Amygdala (tissue), 56 donors: Measurements from ENCODE around the gene CCL5.

Source experiments
- DNase-seq, 56 donors: peaks; one replicate each; lab custom pipeline; 2025; lab: John Stamatoyannopoulos, UW

Gene CCL5

DNA sequence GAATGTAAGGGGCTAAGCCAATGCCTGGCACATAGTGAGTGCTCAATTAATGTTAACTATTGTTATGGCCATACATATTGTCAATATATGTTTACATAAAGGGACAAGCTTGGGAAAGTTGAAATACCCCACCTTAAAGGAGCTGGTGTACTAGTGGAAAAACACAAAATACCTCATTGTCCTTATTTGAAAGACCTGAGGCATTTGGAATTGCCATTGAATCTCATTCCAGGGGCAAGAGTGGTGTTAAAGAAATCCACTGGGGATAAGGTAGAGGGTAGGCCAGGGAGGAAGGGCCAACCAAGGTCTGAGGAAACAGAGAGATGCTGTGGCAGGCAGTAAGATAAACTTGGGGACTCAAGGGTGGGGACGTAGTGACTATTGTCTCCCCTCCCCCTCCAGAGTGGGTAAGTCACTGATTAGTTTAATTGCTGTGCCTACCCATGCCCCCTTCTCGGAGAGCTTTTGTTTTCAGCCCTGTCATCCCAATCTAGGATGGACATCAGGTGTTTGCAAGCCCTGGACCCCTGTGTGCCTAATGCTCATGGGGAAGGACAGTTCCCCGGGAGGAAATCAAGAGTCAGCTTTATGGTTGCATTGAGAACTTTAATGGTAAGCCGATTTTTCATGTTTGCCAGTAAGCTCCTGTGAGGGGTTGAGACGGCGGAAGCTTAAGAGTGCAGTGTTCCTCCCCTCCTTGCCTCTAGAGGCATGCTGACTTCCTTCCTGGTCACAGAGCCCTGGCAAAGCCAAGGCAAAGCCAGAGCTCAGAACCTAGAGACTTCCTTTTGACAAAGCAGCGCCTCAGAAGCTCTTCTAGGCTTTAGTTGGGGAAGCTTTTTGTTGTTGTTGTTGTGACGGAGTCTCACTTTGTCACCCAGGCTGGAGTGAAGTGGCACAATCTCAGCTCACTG lies 9.0 kb downstream of the CCL5 start:
- no peak for DNase-seq

DNA sequence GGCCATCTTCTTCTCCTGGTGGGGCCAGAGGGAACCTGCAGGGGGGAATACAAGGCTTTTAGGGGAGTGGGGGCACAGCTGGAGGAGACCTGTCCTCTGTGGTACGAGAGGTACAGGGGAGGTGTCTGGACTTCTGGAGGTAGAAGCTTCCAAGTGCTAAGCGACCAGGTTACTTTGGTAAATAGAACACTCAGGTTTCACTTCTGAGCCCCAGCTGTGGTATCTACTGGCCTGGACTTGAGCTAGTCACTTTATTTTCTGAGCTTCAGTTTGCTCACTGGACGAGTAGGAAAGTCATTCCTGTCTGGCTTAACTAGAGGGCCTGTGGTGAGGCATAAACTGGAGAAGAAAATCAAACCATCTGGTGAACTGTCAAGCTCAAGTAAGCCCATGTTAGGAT lies 11.4 kb downstream of the CCL5 start, which contains the start of gene HEATR9:
Gene HEATR9 (minus strand): TSS at position 155 of the 400 bp plus-strand sequence. CDS start 149 bp downstream, at position 6.
- DNase-seq, result no peak

GRCh38 chr17:35867574-35867973 lies 12.6 kb downstream of the CCL5 start:
- no peak for DNase-seq

DNA sequence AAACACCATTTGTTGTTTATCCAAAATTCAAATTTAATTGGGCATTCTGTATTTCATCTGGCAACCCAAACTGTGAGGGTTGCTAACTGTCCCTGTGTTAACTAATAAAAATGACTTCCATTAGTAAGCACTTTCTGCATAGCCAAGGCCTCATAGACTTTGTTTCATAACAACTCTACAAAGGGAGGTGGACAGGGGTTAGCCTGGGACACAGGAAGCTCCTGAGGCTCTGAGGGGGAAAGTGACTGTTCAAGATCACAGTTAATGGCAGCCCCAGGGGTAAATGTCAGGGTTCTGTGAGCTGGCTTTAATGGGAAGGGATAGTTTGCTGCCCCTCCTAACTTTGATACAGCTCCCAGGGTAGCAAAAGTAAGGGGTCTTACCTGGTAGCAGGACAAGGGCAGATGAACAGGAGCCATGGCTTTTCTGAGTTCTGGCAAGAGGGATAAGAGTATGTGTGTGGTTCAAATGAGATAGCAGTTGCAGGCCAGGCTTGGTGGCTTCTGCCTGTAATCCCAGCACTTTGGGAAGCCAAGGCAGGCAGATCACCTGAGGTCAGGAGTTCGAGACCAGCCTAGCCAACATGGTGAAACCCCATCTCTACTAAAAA lies 13.7 kb downstream of the CCL5 start:
- DNase-seq, result no peak

- no peak for DNase-seq
Observed at GRCh38 chr17:35865412-35866340, 14.5 kb downstream of the CCL5 start.

- no peak for DNase-seq
Observed at GRCh38 chr17:35864853-35865252, 15.3 kb downstream of the CCL5 start.

- DNase-seq, result no peak
Observed at GRCh38 chr17:35856603-35857002, 23.6 kb downstream of the CCL5 start.

DNA sequence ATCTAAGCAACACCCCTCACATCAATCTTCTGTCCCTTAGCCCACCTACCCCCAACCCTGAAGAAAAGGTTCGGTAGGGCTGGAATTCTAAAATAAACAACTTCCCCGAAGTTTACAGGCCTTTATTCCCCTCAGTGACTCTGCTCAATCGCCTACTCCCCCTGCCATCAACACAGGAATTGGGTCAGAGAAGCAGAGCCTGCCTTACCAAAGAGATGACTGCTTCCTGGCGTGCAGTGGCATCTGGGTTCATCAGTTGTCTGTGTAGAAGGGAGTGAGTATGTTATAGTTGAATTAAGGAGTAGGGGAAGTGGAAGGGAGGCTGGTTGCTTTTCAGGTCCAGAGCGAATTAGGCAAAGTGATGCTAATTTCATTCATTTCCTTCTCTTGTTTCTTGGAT lies 24.2 kb downstream of the CCL5 start:
- no peak for DNase-seq

GRCh38 chr17:35849469-35850348 lies 30.5 kb downstream of the CCL5 start:
- DNase-seq, result peak in 24 of 56 donors; percentile 1 to 68 (median 8)

DNA sequence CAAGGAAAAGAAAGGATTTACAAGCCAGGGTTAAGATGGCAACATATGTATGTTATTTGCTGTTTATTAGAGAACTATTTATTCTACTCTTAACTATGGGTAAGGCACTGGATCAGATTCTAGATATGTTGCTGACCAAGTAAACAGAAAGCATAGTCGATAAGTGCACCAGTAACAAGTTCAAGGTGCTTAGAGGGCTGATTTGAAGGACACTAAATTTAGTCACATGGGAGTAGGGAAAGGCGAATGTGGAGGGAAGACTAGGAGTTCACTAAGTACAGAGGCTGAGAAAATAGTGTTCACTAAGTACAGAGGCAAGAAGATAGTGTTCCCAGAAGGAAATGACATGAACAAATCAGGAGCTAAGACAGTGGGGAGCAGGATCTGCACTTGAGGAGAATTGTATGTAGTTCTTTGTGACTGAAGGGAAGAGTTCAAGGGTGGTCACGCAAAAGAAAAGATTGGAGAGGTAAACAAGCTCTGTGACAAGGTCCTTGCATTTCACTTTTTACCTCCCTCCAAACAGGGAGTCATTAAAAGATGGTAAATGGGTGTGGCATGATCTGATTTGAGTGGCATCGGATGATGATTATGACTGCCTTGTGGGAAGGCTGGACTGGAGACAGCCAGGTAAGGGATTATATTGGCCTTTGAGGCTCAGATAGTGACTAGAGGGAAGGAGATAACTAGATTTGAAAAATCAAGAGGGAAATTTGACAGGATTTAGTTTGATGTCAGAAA lies 32.4 kb downstream of the CCL5 start:
- DNase-seq, result no peak

GRCh38 chr17:35847006-35847405 lies 33.2 kb downstream of the CCL5 start:
- no peak for DNase-seq

DNA sequence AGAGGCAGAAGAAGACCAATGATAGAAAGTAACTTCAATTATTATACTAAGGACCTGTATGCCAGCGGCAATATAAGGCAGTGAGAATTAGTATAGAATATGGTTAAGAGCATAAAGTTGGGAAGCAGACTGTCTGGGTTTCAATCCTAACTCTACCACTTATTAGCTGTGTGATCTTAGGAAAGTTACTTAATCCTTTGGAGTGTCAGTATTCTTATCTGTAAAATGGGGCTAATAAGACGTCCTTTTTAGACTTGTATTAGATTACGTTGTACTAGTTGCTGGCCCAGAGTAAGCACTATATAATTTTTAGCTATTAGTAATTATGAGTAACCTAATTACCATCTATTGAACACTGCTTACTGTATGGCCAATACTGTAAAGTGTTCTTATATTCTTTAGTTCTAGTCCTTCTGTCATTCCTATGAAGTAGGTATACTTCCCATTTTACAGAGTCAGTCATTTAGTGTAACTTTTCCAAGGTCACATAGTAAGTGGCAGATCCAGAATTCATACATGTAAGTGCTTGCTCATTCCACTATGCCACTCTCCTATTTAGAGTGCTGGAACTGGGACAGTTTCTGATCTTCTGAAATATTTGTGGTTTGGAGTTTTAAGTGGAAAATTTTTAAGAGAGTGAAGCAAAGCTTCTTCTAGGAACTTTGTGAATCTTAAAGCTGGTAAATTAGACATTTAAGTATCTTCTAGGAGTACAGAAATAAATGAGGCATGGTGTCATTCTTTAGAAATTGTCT lies 33.9 kb downstream of the CCL5 start:
- DNase-seq, result no peak

DNA sequence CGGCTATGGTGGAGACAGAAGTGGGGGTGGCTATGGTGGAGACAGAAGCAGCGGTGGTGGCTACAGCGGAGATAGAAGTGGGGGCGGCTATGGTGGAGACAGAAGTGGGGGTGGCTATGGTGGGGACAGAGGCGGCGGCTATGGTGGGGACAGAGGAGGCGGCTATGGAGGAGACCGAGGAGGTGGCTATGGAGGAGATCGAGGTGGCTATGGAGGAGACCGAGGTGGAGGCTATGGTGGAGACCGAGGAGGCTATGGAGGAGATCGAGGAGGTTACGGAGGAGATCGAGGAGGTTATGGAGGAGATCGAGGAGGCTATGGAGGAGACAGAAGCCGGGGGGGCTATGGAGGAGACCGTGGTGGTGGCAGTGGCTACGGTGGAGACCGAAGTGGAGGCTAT lies 35.6 kb downstream of the CCL5 start:
- DNase-seq, result no peak

- no peak for DNase-seq
Observed at GRCh38 chr17:35843698-35844097, 36.5 kb downstream of the CCL5 start.

- no peak for DNase-seq
Observed at GRCh38 chr17:35842239-35842638, 37.9 kb downstream of the CCL5 start.

DNA sequence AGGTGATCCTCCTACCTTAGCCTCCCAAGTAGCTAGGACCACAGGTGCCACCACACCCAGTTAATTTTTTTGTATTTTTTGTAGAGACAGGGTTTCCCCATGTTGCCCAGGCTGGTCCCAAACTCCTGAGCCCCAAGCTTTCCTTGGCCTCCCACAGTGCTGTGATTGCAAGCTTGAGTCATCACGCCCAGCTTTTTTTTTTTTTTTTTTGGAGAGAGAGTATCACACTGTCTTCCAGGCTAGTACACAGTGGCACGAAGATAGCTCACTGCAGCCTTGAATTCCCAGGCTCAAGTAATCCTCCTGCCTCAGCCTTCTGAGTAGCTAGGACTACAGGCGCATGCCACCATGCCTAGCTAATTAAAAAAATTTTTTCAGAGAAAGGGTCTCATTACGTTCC lies 38.7 kb downstream of the CCL5 start:
- DNase-seq, result no peak

DNA sequence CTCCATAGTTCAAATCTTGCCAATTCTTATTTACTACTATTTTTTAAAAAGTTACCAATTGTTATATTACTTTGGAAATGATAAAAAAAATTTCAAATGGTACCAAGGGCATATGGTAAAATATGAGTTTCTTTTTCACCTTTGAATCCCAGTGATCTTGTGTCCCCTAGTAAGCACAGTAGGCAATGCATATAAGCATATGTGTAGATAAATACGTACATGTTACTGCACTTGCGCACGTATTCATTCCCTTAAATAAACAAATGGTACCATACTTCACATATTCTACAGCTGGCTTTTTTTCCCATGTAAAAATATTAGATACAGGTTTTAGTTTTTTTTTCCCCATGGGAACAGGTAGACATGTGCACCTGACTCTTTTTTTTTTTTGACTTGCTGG lies 39.1 kb downstream of the CCL5 start:
- DNase-seq, result no peak

- DNase-seq, result no peak
Observed at GRCh38 chr17:35825206-35825605, 55.0 kb downstream of the CCL5 start.
